H9 (cell line): ENCODE data around the gene UBE2L3. TPM values are rescaled to one million over a fixed set of nuclear protein-coding genes. Genes with fewer than 3 reads are reported as not detected.

ENCODE experiments used
- DNase-seq: peaks from one replicate; pipeline ENCODE4 v3.0.0-alpha.2; 2017
- H2AFZ ChIP-seq: one replicate; pipeline ENCODE4 v1.6.1; 2013; ENCODE audit warnings: mild to moderate bottlenecking, low read length, control low read depth, moderate library complexity
- H2AK5ac ChIP-seq: 2 replicates; pipeline ENCODE4 v1.6.1; 2013; ENCODE audit warnings: low read length, control low read depth, mixed read lengths; ENCODE audit not compliant: insufficient read length
- H2BK120ac ChIP-seq: one replicate; pipeline ENCODE4 v1.6.1; 2013; ENCODE audit warnings: low read depth, mild to moderate bottlenecking, low read length, control low read depth, inconsistent platforms; ENCODE audit not compliant: poor library complexity, severe bottlenecking
- H2BK12ac ChIP-seq: 2 replicates; pipeline ENCODE4 v1.6.1; 2013; ENCODE audit warnings: low read length, control low read depth, mixed read lengths, low read depth; ENCODE audit not compliant: insufficient read length
- H2BK15ac ChIP-seq: 2 replicates; pipeline ENCODE4 v1.6.1; 2013; ENCODE audit warnings: low read depth, low read length, control low read depth
- H2BK20ac ChIP-seq: one replicate; pipeline ENCODE4 v1.6.1; 2013; ENCODE audit warnings: low read depth, mild to moderate bottlenecking, low read length, control low read depth, inconsistent platforms; ENCODE audit not compliant: poor library complexity, severe bottlenecking
- H2BK5ac ChIP-seq: 2 replicates; pipeline ENCODE4 v1.6.1; 2013; ENCODE audit warnings: low read length, control low read depth, mixed read lengths; ENCODE audit not compliant: insufficient read length
- H3K14ac ChIP-seq: 2 replicates; pipeline ENCODE4 v1.6.1; 2013; ENCODE audit warnings: low read length, control low read depth; ENCODE audit not compliant: insufficient read depth
- H3K18ac ChIP-seq: 2 replicates; pipeline ENCODE4 v1.6.1; 2013; ENCODE audit warnings: low read depth, mild to moderate bottlenecking, mixed read lengths, low read length, control low read depth; ENCODE audit not compliant: insufficient read length
- H3K23ac ChIP-seq: 2 replicates; pipeline ENCODE4 v1.6.1; 2013; ENCODE audit warnings: low read length, control low read depth, mixed read lengths, low read depth; ENCODE audit not compliant: insufficient read length
- H3K23me2 ChIP-seq: 2 replicates; pipeline ENCODE4 v1.6.1; 2013; ENCODE audit warnings: low read depth, mild to moderate bottlenecking, mixed read lengths, low read length, control low read depth; ENCODE audit not compliant: insufficient read length, poor library complexity, severe bottlenecking
- H3K27ac ChIP-seq: 2 replicates; pipeline ENCODE4 v1.5.1; 2013; ENCODE audit warnings: low read length, control low read depth, mixed read lengths, low read depth; ENCODE audit not compliant: insufficient read length
- H3K27me3 ChIP-seq: 2 replicates; pipeline ENCODE4 v1.6.1; 2013; ENCODE audit warnings: low read length, control low read depth, inconsistent platforms; ENCODE audit not compliant: insufficient read depth
- H3K4ac ChIP-seq: 2 replicates; pipeline ENCODE4 v1.6.1; 2013; ENCODE audit warnings: low read depth, mild to moderate bottlenecking, control low read depth, inconsistent platforms, low read length, moderate library complexity
- H3K4me1 ChIP-seq: 2 replicates; pipeline ENCODE4 v1.6.1; 2013; ENCODE audit warnings: low read length, control low read depth, inconsistent platforms; ENCODE audit not compliant: insufficient read depth
- H3K4me2 ChIP-seq: 2 replicates; pipeline ENCODE4 v1.6.1; 2013; ENCODE audit warnings: low read length, control low read depth, mixed read lengths; ENCODE audit not compliant: insufficient read length, insufficient read depth
- H3K56ac ChIP-seq: 2 replicates; pipeline ENCODE4 v1.6.1; 2013; ENCODE audit warnings: low read depth, mild to moderate bottlenecking, mixed read lengths, low read length, control low read depth; ENCODE audit not compliant: insufficient read length
- H3K79me1 ChIP-seq: 2 replicates; pipeline ENCODE4 v1.6.1; 2013; ENCODE audit warnings: low read depth, mild to moderate bottlenecking, moderate library complexity, low read length, control low read depth, inconsistent platforms; ENCODE audit not compliant: insufficient read depth, poor library complexity, severe bottlenecking
- H3K79me2 ChIP-seq: 2 replicates; pipeline ENCODE4 v1.6.1; 2013; ENCODE audit warnings: low read length, control low read depth, inconsistent platforms; ENCODE audit not compliant: insufficient read depth
- H3K9ac ChIP-seq: 2 replicates; pipeline ENCODE4 v1.6.1; 2013; ENCODE audit warnings: low read length, control low read depth, mixed read lengths; ENCODE audit not compliant: insufficient read length; ENCODE audit errors: extremely low read depth
- H3K9me3 ChIP-seq: one replicate; pipeline ENCODE4 v1.6.1; 2013; ENCODE audit warnings: low read depth, low read length, inconsistent platforms; ENCODE audit not compliant: control insufficient read depth
- H3T11ph ChIP-seq: one replicate; pipeline ENCODE4 v1.6.1; 2013; ENCODE audit warnings: mild to moderate bottlenecking, low read length, control low read depth, inconsistent platforms
- H4K20me1 ChIP-seq: one replicate; pipeline ENCODE4 v1.6.1; 2013; ENCODE audit not compliant: control insufficient read depth, insufficient read length, insufficient read depth
- H4K5ac ChIP-seq: 2 replicates; pipeline ENCODE4 v1.6.1; 2013; ENCODE audit warnings: low read depth, mild to moderate bottlenecking, mixed read lengths, low read length, control low read depth; ENCODE audit not compliant: insufficient read length
- H4K8ac ChIP-seq: replicated peaks from 2 replicates; pipeline ENCODE4 v1.6.1; 2013; ENCODE audit warnings: low read length, control low read depth, mixed read lengths, low read depth; ENCODE audit not compliant: insufficient read length
- H4K91ac ChIP-seq: 2 replicates; pipeline ENCODE4 v1.6.1; 2013; ENCODE audit warnings: low read depth, mild to moderate bottlenecking, moderate library complexity, mixed read lengths, low read length, control low read depth; ENCODE audit not compliant: insufficient read length
- H3K27ac Mint-ChIP-seq, 3 experiments: 2 replicates in 2 of 3; 3 replicates in 1 of 3; pipeline ENCODE4 v1.8.0; 2020 to 2021; ENCODE audit warnings: mixed read lengths in 3 of 3, mild to moderate bottlenecking in 1 of 3, moderate library complexity in 1 of 3
- H3K27me3 Mint-ChIP-seq: 2 replicates; pipeline ENCODE4 v1.8.0; 2021; ENCODE audit warnings: low read depth, mild to moderate bottlenecking, moderate library complexity, mixed read lengths
- H3K36me3 Mint-ChIP-seq, 3 experiments: 2 replicates in 2 of 3; 3 replicates in 1 of 3; pipeline ENCODE4 v1.8.0; 2020 to 2021; ENCODE audit warnings: low read depth in 3 of 3, mixed read lengths in 3 of 3; ENCODE audit not compliant: insufficient read depth in 1 of 3
- H3K4me1 Mint-ChIP-seq, 2 experiments: 2 replicates each; pipeline ENCODE4 v1.8.0; 2020; ENCODE audit warnings: mixed read lengths in 2 of 2
- H3K4me3 Mint-ChIP-seq, 2 experiments: 2 replicates in 1 of 2; 3 replicates in 1 of 2; pipeline ENCODE4 v1.8.0; 2020 to 2021; ENCODE audit warnings: mild to moderate bottlenecking in 2 of 2, mixed read lengths in 2 of 2, moderate library complexity in 1 of 2
- H3K9me3 Mint-ChIP-seq, 2 experiments: 2 replicates in 1 of 2; 3 replicates in 1 of 2; pipeline ENCODE4 v1.8.0; 2020; ENCODE audit warnings: mild to moderate bottlenecking in 2 of 2, mixed read lengths in 2 of 2, moderate library complexity in 1 of 2
- WGBS: extraction: QIAGEN DNeasy Blood & Tissue Kit; methylation state at CpG from one replicate; pipeline ENCODE4 v1.1.7; 2013; ENCODE audit warnings: missing lambda C conversion rate, low lambda C conversion rate, mixed read lengths; ENCODE audit not compliant: insufficient read length; ENCODE audit errors: extremely low coverage; 5-methylcytosine and 5-hydroxymethylcytosine counted together
- total RNA-seq: library from RNA; stranded (reverse); gene quantifications from 2 replicates; pipeline ENCODE4 v1.2.1, GENCODE V29; 2021
- TF ChIP-seq, protein P1 (sequence below): fragments of 200-600 bp; sonication (generic); conservative IDR thresholded peaks from 3 replicates; pipeline ENCODE4 v1.8.0; 2021; ENCODE audit warnings: antibody characterized with exemption, mild to moderate bottlenecking

The UBE2L3 gene
- total RNA-seq, 1 experiment from 2014 or later = 79.7 TPM

DNA sequence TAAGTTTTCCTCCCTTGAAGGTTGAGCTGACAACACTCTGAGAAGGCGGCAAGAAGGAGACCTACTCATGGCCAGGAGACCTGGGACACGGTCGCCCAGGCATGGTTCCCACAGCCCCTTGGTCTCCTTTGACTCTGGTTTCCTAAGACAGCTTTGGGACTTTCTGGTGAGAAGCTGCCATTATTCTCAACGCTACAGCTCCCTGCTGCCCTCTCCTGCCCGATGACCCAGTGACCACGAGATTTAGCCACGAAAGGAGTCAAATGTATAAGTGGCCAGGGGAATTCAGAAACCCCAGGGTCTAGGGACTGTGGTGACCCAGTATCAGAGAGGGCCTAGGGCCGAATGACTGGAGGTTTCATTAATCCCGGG lies 73.9 kb downstream of the UBE2L3 start:
- no peak overlapping the region for H2AK5ac ChIP-seq
- no peak overlapping the region for H3K23ac ChIP-seq
- peaks cover 14 to 15% of the 10 kb centered on the region in 2 experiments for H3K4me1 Mint-ChIP-seq
- H3K27me3 Mint-ChIP-seq = peaks cover 18% of the 10 kb centered on the region
- no peak overlapping the region for H4K8ac ChIP-seq
- peak overlapping the region; percentile 57 for H3K4me2 ChIP-seq
- H3K14ac ChIP-seq = no peak overlapping the region
- no peak overlapping the region for H2BK120ac ChIP-seq
- H3K9me3 ChIP-seq = no peaks in the 10 kb centered on the region
- no peak overlapping the region for H2BK12ac ChIP-seq
- peaks cover 2% of the 10 kb centered on the region; the same call in 1 of the 2 replicates for H3K4me1 ChIP-seq
- DNase-seq = peak; percentile 60
- peak overlapping the region in 1 of 3 experiments; percentile 50; a peak in 1 of 7 replicates for H3K27ac Mint-ChIP-seq
- no peaks in the 10 kb centered on the region for H3K79me1 ChIP-seq
- peaks cover 10 to 20% (median 15%) of the 10 kb centered on the region in 3 experiments; a peak in 6 of 7 replicates for H3K36me3 Mint-ChIP-seq
- H2AFZ ChIP-seq = no peak overlapping the region
- H3K4ac ChIP-seq = no peak overlapping the region
- TF ChIP-seq, protein P1, sequence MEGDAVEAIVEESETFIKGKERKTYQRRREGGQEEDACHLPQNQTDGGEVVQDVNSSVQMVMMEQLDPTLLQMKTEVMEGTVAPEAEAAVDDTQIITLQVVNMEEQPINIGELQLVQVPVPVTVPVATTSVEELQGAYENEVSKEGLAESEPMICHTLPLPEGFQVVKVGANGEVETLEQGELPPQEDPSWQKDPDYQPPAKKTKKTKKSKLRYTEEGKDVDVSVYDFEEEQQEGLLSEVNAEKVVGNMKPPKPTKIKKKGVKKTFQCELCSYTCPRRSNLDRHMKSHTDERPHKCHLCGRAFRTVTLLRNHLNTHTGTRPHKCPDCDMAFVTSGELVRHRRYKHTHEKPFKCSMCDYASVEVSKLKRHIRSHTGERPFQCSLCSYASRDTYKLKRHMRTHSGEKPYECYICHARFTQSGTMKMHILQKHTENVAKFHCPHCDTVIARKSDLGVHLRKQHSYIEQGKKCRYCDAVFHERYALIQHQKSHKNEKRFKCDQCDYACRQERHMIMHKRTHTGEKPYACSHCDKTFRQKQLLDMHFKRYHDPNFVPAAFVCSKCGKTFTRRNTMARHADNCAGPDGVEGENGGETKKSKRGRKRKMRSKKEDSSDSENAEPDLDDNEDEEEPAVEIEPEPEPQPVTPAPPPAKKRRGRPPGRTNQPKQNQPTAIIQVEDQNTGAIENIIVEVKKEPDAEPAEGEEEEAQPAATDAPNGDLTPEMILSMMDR = peak; percentile 52; the same call in 2 of the 3 replicates
- no peak overlapping the region for H2BK5ac ChIP-seq
- no peak overlapping the region for H3K27ac ChIP-seq
- no peak overlapping the region for H4K91ac ChIP-seq
- H2BK15ac ChIP-seq = no peak overlapping the region
- no peak overlapping the region for H3K56ac ChIP-seq
- no peak overlapping the region for H2BK20ac ChIP-seq
- no peaks in the 10 kb centered on the region for H3K79me2 ChIP-seq
- no peak overlapping the region for H3K18ac ChIP-seq
- no peaks in the 10 kb centered on the region for H3K9me3 Mint-ChIP-seq
- no peak overlapping the region for H4K5ac ChIP-seq
- peak overlapping the region; percentile 78 to 89 for H3K4me3 Mint-ChIP-seq
- H3K27me3 ChIP-seq = no peaks in the 10 kb centered on the region; the same call in 1 of the 2 replicates
- H3K9ac ChIP-seq = peak overlapping the region; percentile 51
- WGBS = no CpG with 5 or more reads among the region's 9 CpGs
- no peak overlapping the region for H3T11ph ChIP-seq
- H3K23me2 ChIP-seq = peaks cover 7% of the 10 kb centered on the region
- no peaks in the 10 kb centered on the region for H4K20me1 ChIP-seq
